Kidney (tissue), 14 donors: Measurements from ENCODE around the gene GIT1. TPM values are rescaled to one million over a fixed set of nuclear protein-coding genes. Genes with fewer than 3 reads are reported as not detected.

ENCODE experiments used
- DNase-seq, 5 donors: peaks; one replicate each; pipeline ENCODE4 v3.0.0-alpha.2; 2013 to 2020
- FAIRE-seq: peaks from 2 replicates; lab custom pipeline; 2012; peaks lifted over from hg19 to GRCh38; lab: Jason Lieb, UNC
- H3K27ac ChIP-seq, 2 donors: one replicate each; pipeline ENCODE4 v1.7.0; 2013; ENCODE audit warnings: low read depth in 2 of 2, low read length in 2 of 2, inconsistent platforms in 1 of 2
- H3K27me3 ChIP-seq: one replicate; pipeline ENCODE4 v1.7.1; 2013; ENCODE audit warnings: low read length, inconsistent platforms; ENCODE audit not compliant: control insufficient read depth, insufficient read depth
- H3K36me3 ChIP-seq, 3 donors: one replicate each; pipeline versions ENCODE4 v1.7.0 to v1.7.1; 2013; ENCODE audit warnings: low read length in 3 of 3, control low read depth in 1 of 3, inconsistent platforms in 1 of 3; ENCODE audit not compliant: insufficient read depth in 3 of 3, control insufficient read depth in 2 of 3
- H3K4me1 ChIP-seq, 3 donors: one replicate each; pipeline versions ENCODE4 v1.7.0 to v1.7.1; 2013; ENCODE audit warnings: low read length in 3 of 3, inconsistent platforms in 1 of 3, low read depth in 1 of 3; ENCODE audit not compliant: control insufficient read depth in 2 of 3, insufficient read depth in 2 of 3
- H3K4me3 ChIP-seq, 3 donors: one replicate each; pipeline versions ENCODE4 v1.7.0 to v1.8.1; 2013; ENCODE audit warnings: low read length in 3 of 3, control low read depth in 1 of 3, inconsistent platforms in 1 of 3
- H3K9ac ChIP-seq, 3 donors: one replicate each; pipeline versions ENCODE4 v1.7.0 to v1.7.1; 2013; ENCODE audit warnings: low read length in 3 of 3, control low read depth in 1 of 3, inconsistent platforms in 1 of 3
- H3K9me3 ChIP-seq, 3 donors: one replicate each; pipeline versions ENCODE4 v1.7.0 to v1.7.1; 2013; ENCODE audit warnings: low read length in 3 of 3, control low read depth in 1 of 3, inconsistent platforms in 1 of 3; ENCODE audit not compliant: control insufficient read depth in 2 of 3, insufficient read depth in 1 of 3
- CTCF ChIP-seq: IDR thresholded peaks from 3 replicates; pipeline ENCODE4 v1.5.1; 2012; ENCODE audit warnings: mild to moderate bottlenecking, moderate library complexity, borderline replicate concordance; ENCODE audit not compliant: insufficient read depth; ENCODE audit errors: extremely low read depth
- intact Hi-C: fragments of 100-400 bp; cut with DNase I; formaldehyde crosslinking; loops from one replicate; pipeline ENCODE4 v1.11.1; 2022
- polyA plus RNA-seq: library from polyadenylated mRNA; stranded (reverse); fragments of 350-450 nt; fragmentation: Illumina TruSeq; extraction: RNeasy Lipid Tissue Mini Kit (QIAGEN cat#74804); gene quantifications from one replicate; pipeline ENCODE4 v1.2.3, GENCODE V29; 2014; ENCODE audit warnings: low read depth, low replicate concordance; ENCODE audit not compliant: insufficient read depth
- total RNA-seq: library from RNA; stranded (reverse); fragmentation: NEBNext Ultra II Directional; extraction: Animal tissue kit (Norgen Biotek cat#: 25700); gene quantifications from one replicate; pipeline ENCODE4 v1.2.1, GENCODE V29; 2021
- donor health status: control.
- donor health status: control.
- donor health status: control.
- donor health status: control.
- donor health status: control.
- donor health status: DM: yes; HTN: yes; CAD: no.
- donor health status: Normal renal cell carcinoma (clear cell type).

GIT1 gene
- total and polyA plus RNA-seq, 2 donors from 2014 or later = 21.4 to 41.9 TPM

GRCh38 chr17:29625037-29625750 lies 35.7 kb upstream of the GIT1 start:
- peaks cover 0 to 5% (median 0%) of the 10 kb centered on the region in 3 donors for H3K36me3 ChIP-seq
- no peak for TF ChIP-seq CTCF
- no peaks in the 10 kb centered on the region for H3K9me3 ChIP-seq
- DNase-seq = no peak
- intact Hi-C loops = no loop called here
- no peak overlapping the region for H3K4me3 ChIP-seq
- no peak overlapping the region for H3K9ac ChIP-seq
- no peak overlapping the region for H3K27ac ChIP-seq
- no peaks in the 10 kb centered on the region for H3K27me3 ChIP-seq
- peaks cover 0 to 7% (median 0%) of the 10 kb centered on the region in 3 donors for H3K4me1 ChIP-seq
- no peak for FAIRE-seq

GRCh38 chr17:29624586-29624985 lies 35.1 kb upstream of the GIT1 start:
- no peak for TF ChIP-seq CTCF
- no peak for FAIRE-seq
- intact Hi-C loops = no loop called here

GRCh38 chr17:29623283-29623647 lies 33.8 kb upstream of the GIT1 start:
- intact Hi-C loops = no loop called here
- Histone ChIP-seq H3K36me3 (no peaks in the 10 kb centered on the region), H3K9me3 (no peaks in the 10 kb centered on the region), H3K27me3 (peaks cover 5% of the 10 kb centered on the region), H3K9ac (no peak overlapping the region), H3K27ac (no peak overlapping the region), H3K4me1 (peaks cover 0 to 7% (median 0%) of the 10 kb centered on the region in 3 donors), H3K4me3 (peak overlapping the region in 1 of 3 donors; percentile 31)
- FAIRE-seq (no peak), DNase-seq (no peak)
- TF ChIP-seq CTCF = no peak

More at GRCh38 chr17:29624586-29624985, 35.1 kb upstream of the GIT1 start:
- DNase-seq = no peak
- peaks cover 0 to 5% (median 0%) of the 10 kb centered on the region in 3 donors for H3K36me3 ChIP-seq
- H3K9me3 ChIP-seq = no peaks in the 10 kb centered on the region
- no peak overlapping the region for H3K9ac ChIP-seq
- H3K27me3 ChIP-seq = no peaks in the 10 kb centered on the region
- H3K27ac ChIP-seq = no peak overlapping the region
- H3K4me1 ChIP-seq = peaks cover 0 to 7% (median 0%) of the 10 kb centered on the region in 3 donors
- no peak overlapping the region for H3K4me3 ChIP-seq
